ENCODE measurements around the gene ETS1.

Gene ETS1

DNA sequence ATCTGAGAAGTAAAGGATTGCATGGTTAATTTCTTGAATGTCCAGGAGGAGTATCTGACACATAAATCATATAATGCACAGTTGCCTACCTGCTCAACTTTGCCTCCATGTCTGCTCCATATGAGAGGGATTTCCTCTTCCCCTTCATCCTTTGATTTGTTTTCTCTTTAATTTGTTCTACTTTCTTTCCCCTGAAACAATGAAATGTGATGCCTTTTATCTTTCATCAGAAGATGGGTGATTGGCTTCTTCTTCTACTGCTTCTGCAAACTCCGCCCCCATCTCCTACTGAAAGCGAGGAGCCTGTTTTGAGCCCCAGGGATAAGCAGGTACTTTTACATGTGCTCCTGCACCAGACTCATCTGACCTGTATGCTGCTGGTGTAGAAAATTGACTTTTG is 9.9 kb upstream of the ETS1 start:
- no peak overlapping the region for H3K9ac ChIP-seq (ENCODE audit: low read length)
- H3K4me2 ChIP-seq (ENCODE audit: low read length): no peak overlapping the region
- no peak overlapping the region for H3K27ac ChIP-seq (ENCODE audit: low read length)
- H3K9me3 ChIP-seq (ENCODE audit: insufficient read depth, low read length): no peaks in the 10 kb centered on the region
- no peaks in the 10 kb centered on the region for H3K79me2 ChIP-seq (ENCODE audit: low read length)
- 0 out of 2 replicates have a peak, but pooled peaks cover 7% of the 10 kb centered on the region for H3K4me1 ChIP-seq (ENCODE audit: low read length)
- H3K4me3 ChIP-seq (ENCODE audit: low read length): no peak overlapping the region
- H4K20me1 ChIP-seq (ENCODE audit: insufficient read depth, low read length): no peaks in the 10 kb centered on the region
- H3K27me3 ChIP-seq (ENCODE audit: low read depth, low read length): 0 out of 2 replicates have a peak, but pooled peaks cover 13% of the 10 kb centered on the region
- no peaks in the 10 kb centered on the region for H3K36me3 ChIP-seq (replicated peaks; ENCODE audit: low read depth, low read length)
- H2AFZ ChIP-seq (ENCODE audit: low read depth, low read length): no peak overlapping the region
- TF ChIP-seq, protein P1, sequence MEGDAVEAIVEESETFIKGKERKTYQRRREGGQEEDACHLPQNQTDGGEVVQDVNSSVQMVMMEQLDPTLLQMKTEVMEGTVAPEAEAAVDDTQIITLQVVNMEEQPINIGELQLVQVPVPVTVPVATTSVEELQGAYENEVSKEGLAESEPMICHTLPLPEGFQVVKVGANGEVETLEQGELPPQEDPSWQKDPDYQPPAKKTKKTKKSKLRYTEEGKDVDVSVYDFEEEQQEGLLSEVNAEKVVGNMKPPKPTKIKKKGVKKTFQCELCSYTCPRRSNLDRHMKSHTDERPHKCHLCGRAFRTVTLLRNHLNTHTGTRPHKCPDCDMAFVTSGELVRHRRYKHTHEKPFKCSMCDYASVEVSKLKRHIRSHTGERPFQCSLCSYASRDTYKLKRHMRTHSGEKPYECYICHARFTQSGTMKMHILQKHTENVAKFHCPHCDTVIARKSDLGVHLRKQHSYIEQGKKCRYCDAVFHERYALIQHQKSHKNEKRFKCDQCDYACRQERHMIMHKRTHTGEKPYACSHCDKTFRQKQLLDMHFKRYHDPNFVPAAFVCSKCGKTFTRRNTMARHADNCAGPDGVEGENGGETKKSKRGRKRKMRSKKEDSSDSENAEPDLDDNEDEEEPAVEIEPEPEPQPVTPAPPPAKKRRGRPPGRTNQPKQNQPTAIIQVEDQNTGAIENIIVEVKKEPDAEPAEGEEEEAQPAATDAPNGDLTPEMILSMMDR (IDR thresholded peaks at IDR 0.05; ENCODE audit: low read depth, low read length): no peak
- no peak for TF ChIP-seq EZH2phosphoT487 (IDR thresholded peaks at IDR 0.05; ENCODE audit: low read depth)

DNA sequence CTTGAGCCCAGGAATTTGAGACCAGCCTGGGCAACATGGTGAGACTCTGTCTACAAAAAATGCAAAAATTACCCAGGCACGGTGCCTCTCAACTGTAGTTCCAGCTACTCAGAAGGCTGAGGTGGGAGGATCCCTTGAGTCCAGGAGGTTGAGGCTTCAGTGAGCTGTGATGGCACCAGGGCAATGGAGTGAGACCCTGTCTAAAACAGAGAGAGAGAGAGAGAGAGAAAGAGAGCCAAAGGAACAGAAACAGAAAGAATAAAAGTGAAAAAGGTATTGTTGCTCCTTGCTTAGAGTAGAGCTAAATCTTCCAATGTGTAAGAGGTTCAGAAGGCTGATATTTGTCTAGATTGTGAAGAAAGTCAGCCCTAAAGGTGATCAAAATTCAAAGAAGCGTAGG is 8.9 kb upstream of the ETS1 start:
- Histone ChIP-seq H3K27me3 (ENCODE audit: low read depth, low read length) (peaks cover 15% of the 10 kb centered on the region; the same call in 1 of the 2 replicates), H3K4me3 (ENCODE audit: low read length) (no peak overlapping the region), H3K36me3 (replicated peaks; ENCODE audit: low read depth, low read length) (no peaks in the 10 kb centered on the region), H3K27ac (ENCODE audit: low read length) (no peak overlapping the region), H3K9ac (ENCODE audit: low read length) (no peak overlapping the region), H4K20me1 (ENCODE audit: insufficient read depth, low read length) (no peaks in the 10 kb centered on the region), H3K4me2 (ENCODE audit: low read length) (no peak overlapping the region), H3K4me1 (ENCODE audit: low read length) (0 out of 2 replicates have a peak, but pooled peaks cover 7% of the 10 kb centered on the region), H2AFZ (ENCODE audit: low read depth, low read length) (no peak overlapping the region), H3K79me2 (ENCODE audit: low read length) (no peaks in the 10 kb centered on the region), H3K9me3 (ENCODE audit: insufficient read depth, low read length) (no peaks in the 10 kb centered on the region)
- TF ChIP-seq, protein P1 (IDR thresholded peaks at IDR 0.05; ENCODE audit: low read depth, low read length): no peak
- TF ChIP-seq EZH2phosphoT487 (IDR thresholded peaks at IDR 0.05; ENCODE audit: low read depth): no peak

DNA sequence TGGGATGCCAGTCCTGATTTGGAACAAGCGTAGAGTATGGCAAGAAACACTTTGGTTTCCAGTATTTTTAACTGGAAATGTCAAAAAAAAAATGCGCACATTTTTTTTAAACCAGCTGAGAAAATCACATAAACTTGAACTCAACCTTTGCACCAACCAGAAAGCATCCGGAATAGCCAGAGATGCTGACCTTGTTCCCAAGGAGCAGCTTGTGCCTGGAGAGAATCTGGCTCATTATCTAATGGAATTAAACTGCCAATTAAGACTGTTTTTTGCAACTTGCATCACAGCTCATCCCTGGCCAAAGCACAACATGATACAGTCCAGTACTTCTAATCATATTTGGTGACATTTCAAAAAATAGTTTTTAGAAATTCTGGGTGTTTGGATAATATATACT is 8.4 kb upstream of the ETS1 start:
- 0 out of 2 replicates have a peak, but pooled peaks cover 7% of the 10 kb centered on the region for H3K4me1 ChIP-seq (ENCODE audit: low read length)
- no peak overlapping the region for H3K27ac ChIP-seq (ENCODE audit: low read length)
- no peaks in the 10 kb centered on the region for H4K20me1 ChIP-seq (ENCODE audit: insufficient read depth, low read length)
- no peak overlapping the region for H3K9ac ChIP-seq (ENCODE audit: low read length)
- TF ChIP-seq EZH2phosphoT487 (IDR thresholded peaks at IDR 0.05; ENCODE audit: low read depth): no peak
- H3K79me2 ChIP-seq (ENCODE audit: low read length): no peaks in the 10 kb centered on the region
- H3K27me3 ChIP-seq (ENCODE audit: low read depth, low read length): peaks cover 17% of the 10 kb centered on the region
- H3K9me3 ChIP-seq (ENCODE audit: insufficient read depth, low read length): no peaks in the 10 kb centered on the region
- no peaks in the 10 kb centered on the region for H3K36me3 ChIP-seq (replicated peaks; ENCODE audit: low read depth, low read length)
- no peak overlapping the region for H2AFZ ChIP-seq (ENCODE audit: low read depth, low read length)
- H3K4me2 ChIP-seq (ENCODE audit: low read length): no peak overlapping the region
- no peak overlapping the region for H3K4me3 ChIP-seq (ENCODE audit: low read length)

DNA sequence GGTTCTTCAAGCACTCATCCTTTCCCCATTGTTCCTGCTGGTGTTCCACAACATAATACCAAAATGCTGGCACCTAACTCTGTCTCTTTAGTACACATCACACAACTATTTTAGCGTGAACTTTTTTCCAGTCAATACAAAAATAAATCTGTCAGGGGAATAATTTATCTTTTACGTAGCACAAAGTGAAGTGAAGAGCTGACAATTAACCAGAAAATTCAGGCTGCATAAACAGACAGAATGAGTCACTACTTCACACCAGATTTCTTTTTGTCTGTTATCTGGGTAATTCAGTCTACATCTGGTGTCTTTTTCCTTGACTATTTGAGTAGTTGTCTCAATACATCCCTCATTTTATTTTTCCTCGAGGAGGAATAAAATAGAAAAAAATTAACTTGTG is 7.9 kb upstream of the ETS1 start:
- H3K9me3 ChIP-seq (ENCODE audit: insufficient read depth, low read length): no peaks in the 10 kb centered on the region
- H3K4me2 ChIP-seq (ENCODE audit: low read length): no peak overlapping the region
- H3K79me2 ChIP-seq (ENCODE audit: low read length): no peaks in the 10 kb centered on the region
- TF ChIP-seq, protein P1 (IDR thresholded peaks at IDR 0.05; ENCODE audit: low read depth, low read length): no peak
- TF ChIP-seq EZH2phosphoT487 (IDR thresholded peaks at IDR 0.05; ENCODE audit: low read depth): no peak
- peaks cover 17% of the 10 kb centered on the region for H3K27me3 ChIP-seq (ENCODE audit: low read depth, low read length)
- H3K9ac ChIP-seq (ENCODE audit: low read length): no peak overlapping the region
- 0 out of 2 replicates have a peak, but pooled peaks cover 7% of the 10 kb centered on the region for H3K4me1 ChIP-seq (ENCODE audit: low read length)
- H2AFZ ChIP-seq (ENCODE audit: low read depth, low read length): no peak overlapping the region
- no peak overlapping the region for H3K4me3 ChIP-seq (ENCODE audit: low read length)
- H3K36me3 ChIP-seq (replicated peaks; ENCODE audit: low read depth, low read length): no peaks in the 10 kb centered on the region
- H4K20me1 ChIP-seq (ENCODE audit: insufficient read depth, low read length): no peaks in the 10 kb centered on the region
- H3K27ac ChIP-seq (ENCODE audit: low read length): no peak overlapping the region
